LNCaP clone FGC (cell line): ENCODE data around the gene STXBP3.

Experiments
- DNase-seq: peaks from one replicate; pipeline ENCODE4 v3.0.0-alpha.2; 2011; ENCODE audit warnings: low read depth
- H3K4me3 ChIP-seq: 2 replicates; pipeline ENCODE4 v1.5.1; 2011; ENCODE audit warnings: mild to moderate bottlenecking, low read depth, low read length, control low read depth
- TF ChIP-seq, protein P1 (sequence below): IDR thresholded peaks from 2 replicates; pipeline ENCODE4 v1.5.1; 2012; ENCODE audit warnings: mild to moderate bottlenecking; ENCODE audit not compliant: control insufficient read depth, insufficient read depth; ENCODE audit errors: extremely low read depth

STXBP3 gene

GRCh38 chr1:108816049-108816893 is 69.8 kb downstream of the STXBP3 start:
- TF ChIP-seq, protein P1, sequence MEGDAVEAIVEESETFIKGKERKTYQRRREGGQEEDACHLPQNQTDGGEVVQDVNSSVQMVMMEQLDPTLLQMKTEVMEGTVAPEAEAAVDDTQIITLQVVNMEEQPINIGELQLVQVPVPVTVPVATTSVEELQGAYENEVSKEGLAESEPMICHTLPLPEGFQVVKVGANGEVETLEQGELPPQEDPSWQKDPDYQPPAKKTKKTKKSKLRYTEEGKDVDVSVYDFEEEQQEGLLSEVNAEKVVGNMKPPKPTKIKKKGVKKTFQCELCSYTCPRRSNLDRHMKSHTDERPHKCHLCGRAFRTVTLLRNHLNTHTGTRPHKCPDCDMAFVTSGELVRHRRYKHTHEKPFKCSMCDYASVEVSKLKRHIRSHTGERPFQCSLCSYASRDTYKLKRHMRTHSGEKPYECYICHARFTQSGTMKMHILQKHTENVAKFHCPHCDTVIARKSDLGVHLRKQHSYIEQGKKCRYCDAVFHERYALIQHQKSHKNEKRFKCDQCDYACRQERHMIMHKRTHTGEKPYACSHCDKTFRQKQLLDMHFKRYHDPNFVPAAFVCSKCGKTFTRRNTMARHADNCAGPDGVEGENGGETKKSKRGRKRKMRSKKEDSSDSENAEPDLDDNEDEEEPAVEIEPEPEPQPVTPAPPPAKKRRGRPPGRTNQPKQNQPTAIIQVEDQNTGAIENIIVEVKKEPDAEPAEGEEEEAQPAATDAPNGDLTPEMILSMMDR = no peak
- no peak for DNase-seq

DNA sequence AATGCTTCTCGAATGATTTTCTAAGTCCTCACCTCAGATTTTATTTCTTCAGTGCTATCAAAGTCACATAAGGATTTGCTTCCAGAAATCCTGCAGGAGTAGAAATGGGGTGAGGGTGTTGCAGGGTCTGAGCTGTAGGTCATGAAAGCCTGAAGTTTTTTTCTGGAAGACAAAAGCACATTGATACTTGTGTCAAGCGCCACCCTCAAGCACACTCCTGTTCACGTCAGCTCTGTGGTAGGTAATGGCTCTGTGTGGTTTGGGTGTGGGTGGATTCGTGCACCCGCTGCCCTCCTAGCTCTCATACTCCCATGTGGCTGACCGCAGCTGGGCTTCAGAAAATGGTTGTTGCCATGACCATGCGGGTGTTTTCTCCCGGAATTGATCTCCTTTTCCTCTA is 70.5 kb downstream of the STXBP3 start:
- H3K4me3 ChIP-seq = no peak overlapping the region
- TF ChIP-seq, protein P1 = no peak
- DNase-seq = no peak

More at GRCh38 chr1:108816049-108816893, 69.8 kb downstream of the STXBP3 start:
- no peak overlapping the region for H3K4me3 ChIP-seq

GRCh38 chr1:108817811-108818210 is 71.3 kb downstream of the STXBP3 start:
- no peak overlapping the region for H3K4me3 ChIP-seq
- TF ChIP-seq, protein P1 = no peak
- no peak for DNase-seq

DNA sequence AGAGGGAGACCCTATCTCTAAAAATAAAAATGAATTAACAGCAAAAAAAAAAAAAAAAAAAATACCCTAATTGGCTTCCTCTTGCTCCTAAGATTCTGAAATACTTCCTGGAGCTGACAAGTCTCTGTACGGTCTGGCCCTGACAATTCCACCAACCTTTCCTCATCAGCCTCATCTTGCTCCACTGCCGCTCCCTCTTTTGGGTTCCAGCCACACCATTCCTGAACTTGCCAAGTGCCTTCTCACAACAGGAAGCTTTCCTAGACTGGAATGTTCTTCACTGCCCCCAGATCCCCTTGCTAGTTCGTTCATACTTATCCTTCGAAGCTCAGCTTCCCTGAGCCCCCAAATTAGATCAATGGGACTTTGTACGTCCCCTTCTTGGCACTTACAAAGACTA is 73.4 kb downstream of the STXBP3 start:
- no peak for DNase-seq
- no peak overlapping the region for H3K4me3 ChIP-seq
- TF ChIP-seq, protein P1 = no peak

- TF ChIP-seq, protein P1 = no peak
- no peak for DNase-seq
- no peak overlapping the region for H3K4me3 ChIP-seq
These were observed 77.2 kb downstream of the STXBP3 start for GRCh38 chr1:108823632-108824031.

GRCh38 chr1:108824051-108824450 is 77.6 kb downstream of the STXBP3 start:
- no peak for DNase-seq
- TF ChIP-seq, protein P1 = no peak
- no peak overlapping the region for H3K4me3 ChIP-seq
